Ovary (tissue), 9 donors: Measurements from ENCODE around the gene CCDC27. TPM values are rescaled to one million over a fixed set of nuclear protein-coding genes. Genes with fewer than 3 reads are reported as not detected.

Source experiments
- DNase-seq, 5 donors: peaks; one replicate each; pipeline ENCODE4 v3.0.0-alpha.2; 2019 to 2020
- H3K27ac ChIP-seq, 2 donors: fragments of 200-600 bp; one replicate each; pipeline versions ENCODE4 v1.5.1 to v1.8.0; 2019 to 2022
- H3K27me3 ChIP-seq: fragments of 200-600 bp; one replicate; pipeline ENCODE4 v1.8.0; 2022
- H3K36me3 ChIP-seq: fragments of 200-600 bp; sonication (generic); one replicate; pipeline ENCODE4 v1.5.1; 2019
- H3K4me1 ChIP-seq: one replicate; pipeline ENCODE4 v1.8.1; 2013; ENCODE audit warnings: mild to moderate bottlenecking, moderate library complexity; ENCODE audit not compliant: insufficient read depth
- H3K4me3 ChIP-seq: fragments of 200-600 bp; sonication (generic); one replicate; pipeline ENCODE4 v1.5.1; 2017
- H3K9me3 ChIP-seq, 2 donors: fragments of 200-600 bp in 1 of 2; sonication (generic) in 1 of 2; one replicate each; pipeline versions ENCODE4 v1.5.1 to v1.8.1; 2013 to 2019; ENCODE audit warnings: mild to moderate bottlenecking in 1 of 2, moderate library complexity in 1 of 2
- CTCF ChIP-seq, 3 donors: fragments of 450-650 bp in 2 of 3; fragments of 200-600 bp in 1 of 3; IDR thresholded peaks; one replicate each; pipeline versions ENCODE4 v1.5.1 to v1.8.0; 2016 to 2022; ENCODE audit warnings: antibody characterized with exemption in 3 of 3, mild to moderate bottlenecking in 1 of 3
- EP300 ChIP-seq: sonication (generic); formaldehyde crosslinking; IDR thresholded peaks from one replicate; pipeline ENCODE4 v1.6.1; 2017; ENCODE audit warnings: antibody characterized with exemption
- POLR2A ChIP-seq: fragments of 450-650 bp; IDR thresholded peaks from one replicate; pipeline ENCODE4 v1.6.1; 2017; ENCODE audit warnings: antibody characterized with exemption, mild to moderate bottlenecking, moderate library complexity
- WGBS, 3 donors: extraction: QIAGEN DNeasy Blood & Tissue Kit in 1 of 3; methylation state at CpG; one replicate each; pipeline versions ENCODE4 v1.1.5 to v1.1.7; 2013 to 2017; 5-methylcytosine and 5-hydroxymethylcytosine counted together
- intact Hi-C, 4 donors: fragments of 100-400 bp; cut with DNase I; formaldehyde crosslinking; loops; one replicate each; pipeline versions ENCODE4 v1.11.0 to v1.15.1; 2022 to 2023
- polyA plus RNA-seq, 2 donors: library from polyadenylated mRNA; stranded (reverse); fragments of 200-250 nt in 1 of 2; fragments of 350-450 nt in 1 of 2; fragmentation: Illumina TruSeq in 1 of 2; extraction: RNeasy Lipid Tissue Mini Kit (QIAGEN cat#74804) in 1 of 2; gene quantifications; one replicate each; pipeline ENCODE4 v1.2.3, GENCODE V29; 2013 to 2014
- total RNA-seq, 7 donors: library from RNA; depleted of rRNA in 2 of 7; stranded (reverse); fragments of >200 nt in 2 of 7; fragmentation: NEBNext Ultra II Directional in 3 of 7; extraction: Animal tissue kit (Norgen Biotek cat#: 25700) in 3 of 7; gene quantifications; one replicate each; pipeline versions ENCODE4 v1.1.0 to v1.2.4, GENCODE V29; 2016 to 2023
- donor health status: DM: no; HTN: no; CAD: no; lungs with moderate emphysema.
- donor health status: DM: no; HTN: no; CAD: no.
- donor health status: Bipolar disorder and iron deficiency.
- donor health status: DM: yes; HTN: yes; CAD: no.
- donor health status: DM: no; HTN: no; CAD: no.
- donor health status: DM: yes; HTN: yes; CAD: no.

Gene CCDC27
- total and polyA plus RNA-seq, 9 donors = 0.05 TPM; not detected in 8

- Histone ChIP-seq H3K4me3 (no peak overlapping the region), H3K27me3 (no peaks in the 10 kb centered on the region), H3K4me1 (peaks cover 2% of the 10 kb centered on the region), H3K9me3 (no peaks in the 10 kb centered on the region), H3K27ac (no peak overlapping the region), H3K36me3 (no peaks in the 10 kb centered on the region)
- intact Hi-C loops = loop anchor here in 1 of 4 donors (10.0 kb wide), 1 partner anchor 249 kb away; no protein-coding TSS in a partner anchor
- 76 to 80% (median 79%) methylated on average over 7 of the region's 7 CpGs for WGBS, 3 donors
- TF ChIP-seq EP300 (no peak), POLR2A (no peak)
- no peak for DNase-seq
Observed at GRCh38 chr1:3713840-3714239, 38.4 kb upstream of the CCDC27 start.

GRCh38 chr1:3714284-3714741 is 37.9 kb upstream of the CCDC27 start:
- Histone ChIP-seq H3K4me1 (peaks cover 2% of the 10 kb centered on the region), H3K4me3 (no peak overlapping the region), H3K36me3 (no peaks in the 10 kb centered on the region), H3K9me3 (no peaks in the 10 kb centered on the region), H3K27ac (no peak overlapping the region), H3K27me3 (no peaks in the 10 kb centered on the region)
- DNase-seq = no peak
- intact Hi-C loops = loop anchor here in 1 of 4 donors (10.0 kb wide), 1 partner anchor 250 kb away; no protein-coding TSS in a partner anchor
- 44 to 51% (median 50%) methylated on average over 10 of the region's 10 CpGs for WGBS, 3 donors
- TF ChIP-seq POLR2A (no peak), CTCF (IDR thresholded peaks at IDR 0.05) (no peak), EP300 (no peak)

DNA sequence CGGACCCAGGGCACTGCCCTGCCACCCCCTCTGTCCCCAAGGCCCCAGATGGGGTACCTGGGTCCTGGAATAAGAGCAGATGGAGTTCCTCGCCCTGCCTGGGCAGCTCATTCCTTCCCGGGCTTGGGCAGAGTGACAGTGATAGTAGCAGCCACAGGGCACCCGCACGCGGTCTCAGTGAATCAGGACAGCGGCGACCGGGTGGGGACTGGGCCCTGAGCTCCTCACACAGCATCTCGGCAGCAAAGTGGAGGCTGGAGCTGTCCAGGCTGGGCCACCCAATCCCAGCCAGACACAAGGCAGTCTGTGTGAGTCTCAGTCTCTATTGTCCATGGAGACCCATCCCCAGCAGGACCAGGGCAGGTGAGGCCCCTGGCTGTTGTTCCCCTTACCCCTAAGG is 37.4 kb upstream of the CCDC27 start:
- no peak for TF ChIP-seq POLR2A
- no peak for TF ChIP-seq CTCF (IDR thresholded peaks at IDR 0.05)
- no peak for TF ChIP-seq EP300
- WGBS, 3 donors = 73 to 79% (median 73%) methylated on average over 10 of the region's 10 CpGs
- intact Hi-C loops = loop anchor here in 1 of 4 donors (10.0 kb wide), 1 partner anchor 250 kb away; no protein-coding TSS in a partner anchor
- Histone ChIP-seq H3K4me3 (no peak overlapping the region), H3K27ac (no peak overlapping the region), H3K27me3 (no peaks in the 10 kb centered on the region), H3K4me1 (peaks cover 2% of the 10 kb centered on the region), H3K9me3 (no peaks in the 10 kb centered on the region), H3K36me3 (no peaks in the 10 kb centered on the region)
- DNase-seq = no peak

- no peaks in the 10 kb centered on the region for H3K27me3 ChIP-seq
Observed at GRCh38 chr1:3716351-3716750, 35.9 kb upstream of the CCDC27 start.

More at GRCh38 chr1:3716351-3716750, 35.9 kb upstream of the CCDC27 start:
- no peak overlapping the region for H3K27ac ChIP-seq
- 78 to 84% (median 79%) methylated on average over 6 of the region's 6 CpGs for WGBS, 3 donors
- H3K4me1 ChIP-seq = peaks cover 2% of the 10 kb centered on the region
- H3K9me3 ChIP-seq = no peaks in the 10 kb centered on the region
- no peak for TF ChIP-seq CTCF (IDR thresholded peaks at IDR 0.05)
- no peak for TF ChIP-seq EP300
- TF ChIP-seq POLR2A = no peak
- intact Hi-C loops = loop anchor here in 1 of 4 donors (10.0 kb wide), 1 partner anchor 252 kb away; no protein-coding TSS in a partner anchor
- DNase-seq = no peak
- no peaks in the 10 kb centered on the region for H3K36me3 ChIP-seq
- no peak overlapping the region for H3K4me3 ChIP-seq
